Left forelimb (tissue), 1 donor: ENCODE measurements around the gene MACROD1.
A peak's percentile ranks its signal among the peaks of the same experiment; 100 is the strongest.

Experiments used
- DNase-seq: peaks from one replicate; pipeline ENCODE4 v3.0.0-alpha.2; 2018; ENCODE audit warnings: low spot score

Gene MACROD1

GRCh38 chr11:64013141-64013896, 152.6 kb downstream of the MACROD1 start:
- no peak for DNase-seq

GRCh38 chr11:64011371-64011770, 154.5 kb downstream of the MACROD1 start:
- no peak for DNase-seq

GRCh38 chr11:64010783-64011182, 155.1 kb downstream of the MACROD1 start:
- no peak for DNase-seq

GRCh38 chr11:64009710-64010109, 156.2 kb downstream of the MACROD1 start:
- no peak for DNase-seq

GRCh38 chr11:64008914-64009633, 156.8 kb downstream of the MACROD1 start:
- DNase-seq, result no peak

- DNase-seq, result no peak
Observed at GRCh38 chr11:64008283-64008913, 157.5 kb downstream of the MACROD1 start.

GRCh38 chr11:64007629-64008282, 158.2 kb downstream of the MACROD1 start:
- no peak for DNase-seq

GRCh38 chr11:64007160-64007628, 158.7 kb downstream of the MACROD1 start:
- no peak for DNase-seq

GRCh38 chr11:64006398-64006797, 159.5 kb downstream of the MACROD1 start:
- no peak for DNase-seq

GRCh38 chr11:64005691-64006090, 160.2 kb downstream of the MACROD1 start:
- no peak for DNase-seq

- no peak for DNase-seq
Observed at GRCh38 chr11:64004590-64004984, 161.3 kb downstream of the MACROD1 start.

- no peak for DNase-seq
Observed at GRCh38 chr11:64003807-64004589, 161.9 kb downstream of the MACROD1 start.

- peak; percentile 89 for DNase-seq
Observed at GRCh38 chr11:64001484-64002420, 164.2 kb downstream of the MACROD1 start.

- DNase-seq, result no peak
Observed at GRCh38 chr11:64000740-64001483, 165.0 kb downstream of the MACROD1 start.

- peak; percentile 90 for DNase-seq
Observed at GRCh38 chr11:64000026-64000739, 165.7 kb downstream of the MACROD1 start.

GRCh38 chr11:63999349-64000025, 166.4 kb downstream of the MACROD1 start:
- no peak for DNase-seq

- no peak for DNase-seq
Observed at GRCh38 chr11:63998558-63999348, 167.2 kb downstream of the MACROD1 start.
